ENCODE data around the gene MANEAL. TPM values are rescaled to one million over a fixed set of nuclear protein-coding genes. Genes with fewer than 3 reads are reported as not detected.

The MANEAL gene
- total RNA-seq, 1 experiment from 2014 or later, result 31.3 TPM

Other genes starting within 250 kb of the MANEAL start
- gene SNIP1, start 239.6 kb upstream of the MANEAL start, total RNA-seq (2014; rRNA removed; shearing (Covaris generic)), result 8.0 and 9.0 TPM in 2 replicates
- not detected in 2 replicates for gene DNALI1, start 236.9 kb upstream of the MANEAL start, total RNA-seq (2014; rRNA removed; shearing (Covaris generic))
- gene GNL2, start 197.9 kb upstream of the MANEAL start, total RNA-seq (2014; rRNA removed; shearing (Covaris generic)), result 57.0 and 81.6 TPM in 2 replicates
- gene RSPO1, start 159.0 kb upstream of the MANEAL start, total RNA-seq (2014; rRNA removed; shearing (Covaris generic)), result 0.07 TPM in 1 of 2 replicates, not detected in the other
- gene CDCA8, start 101.3 kb upstream of the MANEAL start, total RNA-seq (2014; rRNA removed; shearing (Covaris generic)), result 18.9 and 20.3 TPM in 2 replicates
- 0.17 and 0.49 TPM in 2 replicates for gene EPHA10, start 28.7 kb upstream of the MANEAL start, total RNA-seq (2014; rRNA removed; shearing (Covaris generic))
- gene C1orf122, start 13.9 kb downstream of the MANEAL start, total RNA-seq (2014; rRNA removed; shearing (Covaris generic)), result 99.0 and 128 TPM in 2 replicates
- gene YRDC, start 14.4 kb downstream of the MANEAL start, total RNA-seq (2014; rRNA removed; shearing (Covaris generic)), result 35.1 and 36.4 TPM in 2 replicates
- 1.8 and 3.7 TPM in 2 replicates for gene MTF1, start 65.7 kb downstream of the MANEAL start, total RNA-seq (2014; rRNA removed; shearing (Covaris generic))
- gene INPP5B, start 153.2 kb downstream of the MANEAL start, total RNA-seq (2014; rRNA removed; shearing (Covaris generic)), result 17.5 and 17.7 TPM in 2 replicates
- 115 and 149 TPM in 2 replicates for gene SF3A3, start 196.2 kb downstream of the MANEAL start, total RNA-seq (2014; rRNA removed; shearing (Covaris generic))
- 7.9 and 10.0 TPM in 2 replicates for gene FHL3, start 211.7 kb downstream of the MANEAL start, total RNA-seq (2014; rRNA removed; shearing (Covaris generic))
- 60.5 and 134 TPM in 2 replicates for gene UTP11, start 218.9 kb downstream of the MANEAL start, total RNA-seq (2014; rRNA removed; shearing (Covaris generic))

All from G401 (cell line).